SU-DHL-6 (cell line): Measurements from ENCODE around the gene ANKIB1.
A peak's percentile ranks its signal among the peaks of the same experiment; 100 is the strongest.

Source experiments
- H2AFZ ChIP-seq: fragments of 200-600 bp; sonication (generic); 2 replicates; pipeline ENCODE4 v1.6.1; 2014; ENCODE audit warnings: low read depth, mild to moderate bottlenecking, moderate library complexity, mixed read lengths, antibody characterized with exemption, low read length; ENCODE audit not compliant: severe bottlenecking
- H3F3A ChIP-seq: fragments of 200-600 bp; shearing (Covaris generic); 2 replicates; pipeline ENCODE4 v1.6.0; 2016; ENCODE audit warnings: antibody characterized with exemption, mild to moderate bottlenecking; ENCODE audit not compliant: insufficient read depth
- H3K27ac ChIP-seq: fragments of 200-600 bp; sonication (generic); 2 replicates; pipeline ENCODE4 v1.5.1; 2016; ENCODE audit warnings: low read depth, mild to moderate bottlenecking, low read length, moderate library complexity, mixed read lengths
- H3K27me3 ChIP-seq: fragments of 200-600 bp; sonication (generic), shearing (Covaris generic); 2 replicates; pipeline ENCODE4 v1.6.0; 2014; ENCODE audit warnings: mild to moderate bottlenecking, low read length
- H3K36me3 ChIP-seq: fragments of 200-600 bp; sonication (generic); 2 replicates; pipeline ENCODE4 v1.6.1; 2014; ENCODE audit warnings: mild to moderate bottlenecking, low read length, mixed read lengths
- H3K4me2 ChIP-seq: fragments of 300-600, 200-600 bp; shearing (Covaris generic), sonication (generic); 2 replicates; pipeline ENCODE4 v1.6.0; 2014; ENCODE audit warnings: low read length, low read depth, mild to moderate bottlenecking; ENCODE audit not compliant: poor library complexity, severe bottlenecking
- H3K4me3 ChIP-seq: fragments of 200-600 bp; sonication (generic); 2 replicates; pipeline ENCODE4 v1.5.1; 2014; ENCODE audit warnings: antibody characterized with exemption, low read length, mild to moderate bottlenecking, mixed read lengths; ENCODE audit not compliant: insufficient read depth, poor library complexity, severe bottlenecking
- H3K79me2 ChIP-seq: fragments of 200-600 bp; sonication (generic); 2 replicates; pipeline ENCODE4 v1.6.1; 2014; ENCODE audit warnings: mild to moderate bottlenecking, low read length, moderate library complexity; ENCODE audit not compliant: insufficient read depth
- H3K9ac ChIP-seq: fragments of 200-600 bp; sonication (generic); 2 replicates; pipeline ENCODE4 v1.7.0; 2014; ENCODE audit warnings: mild to moderate bottlenecking, low read length
- H3K9me2 ChIP-seq: fragments of 200-600 bp; sonication (generic); replicated peaks from 2 replicates; pipeline ENCODE4 v1.6.1; 2014; ENCODE audit warnings: low read length; ENCODE audit not compliant: insufficient read depth
- H3K9me3 ChIP-seq: fragments of 200-600 bp; sonication (generic); 2 replicates; pipeline ENCODE4 v1.6.1; 2014; ENCODE audit warnings: low read length, mixed read lengths; ENCODE audit not compliant: insufficient read depth
- H4K20me1 ChIP-seq: fragments of 200-600 bp; sonication (generic); 2 replicates; pipeline ENCODE4 v1.6.1; 2014; ENCODE audit warnings: low read depth, mild to moderate bottlenecking, antibody characterized with exemption, low read length, moderate library complexity, mixed read lengths
- EZH2phosphoT487 ChIP-seq: fragments of 200-600 bp; sonication (generic), shearing (Covaris generic); conservative IDR thresholded peaks from 2 replicates; pipeline ENCODE4 v1.6.1; 2018; ENCODE audit warnings: mild to moderate bottlenecking, antibody characterized with exemption, low read length, moderate library complexity, mixed read lengths
- TF ChIP-seq, protein P1 (sequence below): fragments of 200-600 bp; sonication (generic); IDR thresholded peaks from one replicate; pipeline ENCODE4 v1.5.1; 2017; ENCODE audit warnings: antibody characterized with exemption, mild to moderate bottlenecking, low read length, moderate library complexity; ENCODE audit not compliant: insufficient read depth, poor library complexity, severe bottlenecking

The ANKIB1 gene

DNA sequence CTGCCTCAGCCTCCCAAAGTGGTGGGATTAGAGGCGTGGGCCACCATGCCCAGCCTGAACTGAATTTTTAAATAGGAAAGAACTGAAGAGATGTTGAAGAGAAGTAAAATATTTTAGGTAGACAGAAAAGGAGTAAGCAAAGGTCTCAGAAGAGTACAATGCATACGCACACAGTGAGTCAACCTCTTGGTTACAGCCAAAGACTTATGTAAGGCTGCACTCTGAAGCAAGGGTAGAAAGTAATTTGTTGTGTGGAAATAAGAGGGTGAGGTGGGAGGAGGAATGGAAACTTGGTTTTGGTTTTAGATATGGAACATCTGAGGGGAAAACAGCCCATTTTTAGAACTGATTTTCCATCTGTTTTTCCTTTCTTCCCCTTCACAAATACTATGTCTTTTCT is 17.7 kb upstream of the ANKIB1 start:
- Histone ChIP-seq H3K27me3 (no peaks in the 10 kb centered on the region), H4K20me1 (no peaks in the 10 kb centered on the region), H3K9ac (no peak overlapping the region), H3K27ac (no peak overlapping the region), H3K4me2 (no peak overlapping the region), H3K9me2 (no peaks in the 10 kb centered on the region), H2AFZ (no peak overlapping the region), H3K9me3 (no peaks in the 10 kb centered on the region), H3K36me3 (peaks cover 54% of the 10 kb centered on the region), H3K4me3 (no peak overlapping the region), H3F3A (peaks cover 6% of the 10 kb centered on the region; the same call in 1 of the 2 replicates), H3K79me2 (no peaks in the 10 kb centered on the region)
- TF ChIP-seq EZH2phosphoT487, result no peak
- TF ChIP-seq, protein P1, sequence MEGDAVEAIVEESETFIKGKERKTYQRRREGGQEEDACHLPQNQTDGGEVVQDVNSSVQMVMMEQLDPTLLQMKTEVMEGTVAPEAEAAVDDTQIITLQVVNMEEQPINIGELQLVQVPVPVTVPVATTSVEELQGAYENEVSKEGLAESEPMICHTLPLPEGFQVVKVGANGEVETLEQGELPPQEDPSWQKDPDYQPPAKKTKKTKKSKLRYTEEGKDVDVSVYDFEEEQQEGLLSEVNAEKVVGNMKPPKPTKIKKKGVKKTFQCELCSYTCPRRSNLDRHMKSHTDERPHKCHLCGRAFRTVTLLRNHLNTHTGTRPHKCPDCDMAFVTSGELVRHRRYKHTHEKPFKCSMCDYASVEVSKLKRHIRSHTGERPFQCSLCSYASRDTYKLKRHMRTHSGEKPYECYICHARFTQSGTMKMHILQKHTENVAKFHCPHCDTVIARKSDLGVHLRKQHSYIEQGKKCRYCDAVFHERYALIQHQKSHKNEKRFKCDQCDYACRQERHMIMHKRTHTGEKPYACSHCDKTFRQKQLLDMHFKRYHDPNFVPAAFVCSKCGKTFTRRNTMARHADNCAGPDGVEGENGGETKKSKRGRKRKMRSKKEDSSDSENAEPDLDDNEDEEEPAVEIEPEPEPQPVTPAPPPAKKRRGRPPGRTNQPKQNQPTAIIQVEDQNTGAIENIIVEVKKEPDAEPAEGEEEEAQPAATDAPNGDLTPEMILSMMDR, result no peak

DNA sequence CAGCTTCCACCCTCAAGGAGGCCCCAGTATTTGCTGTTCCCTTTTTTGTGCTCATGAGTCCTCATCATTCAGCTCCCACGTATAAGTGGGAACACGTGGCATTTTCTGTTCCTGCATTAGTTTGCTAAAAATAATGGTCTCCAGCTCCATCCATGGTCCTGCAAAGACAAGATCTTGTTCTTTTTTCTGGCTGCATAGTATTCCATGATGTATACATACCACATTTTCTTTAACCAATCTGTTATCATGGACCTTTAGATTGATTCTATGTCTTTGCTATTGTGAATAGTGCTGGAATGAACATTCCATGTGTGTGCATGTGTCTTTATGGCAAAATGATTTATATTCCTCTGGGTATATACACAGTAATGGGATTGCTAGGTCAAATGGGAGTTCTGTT is 17.0 kb upstream of the ANKIB1 start:
- no peaks in the 10 kb centered on the region for H4K20me1 ChIP-seq
- TF ChIP-seq EZH2phosphoT487, result no peak
- TF ChIP-seq, protein P1, result no peak
- no peaks in the 10 kb centered on the region for H3K9me3 ChIP-seq
- no peaks in the 10 kb centered on the region for H3K9me2 ChIP-seq
- H3K4me3 ChIP-seq, result no peak overlapping the region
- H3K4me2 ChIP-seq, result no peak overlapping the region
- H3K79me2 ChIP-seq, result no peaks in the 10 kb centered on the region
- H3F3A ChIP-seq, result peaks cover 6% of the 10 kb centered on the region; the same call in 1 of the 2 replicates
- H3K9ac ChIP-seq, result no peak overlapping the region
- no peaks in the 10 kb centered on the region for H3K27me3 ChIP-seq
- no peak overlapping the region for H2AFZ ChIP-seq
- H3K27ac ChIP-seq, result no peak overlapping the region
- peaks cover 55% of the 10 kb centered on the region for H3K36me3 ChIP-seq

DNA sequence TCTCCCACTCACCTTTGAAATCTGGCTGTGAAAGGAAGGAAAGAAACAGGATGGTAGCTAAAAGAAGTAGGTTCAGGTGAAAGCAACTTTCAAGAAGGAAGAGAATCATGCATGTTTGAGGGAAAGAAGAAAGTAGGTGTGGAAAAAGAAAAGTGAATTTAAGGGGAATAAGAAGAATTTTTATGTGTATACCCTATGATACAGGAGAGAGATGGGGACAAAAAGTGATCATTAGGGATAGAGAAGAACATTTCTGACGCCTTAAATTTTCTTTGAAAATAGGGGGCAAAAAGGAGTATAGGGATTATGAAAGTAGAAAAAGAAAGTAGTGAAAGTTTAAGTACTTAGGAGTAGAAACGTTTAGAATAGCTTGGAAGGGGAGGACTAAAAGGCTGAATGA is 15.2 kb upstream of the ANKIB1 start:
- H3K9ac ChIP-seq, result no peak overlapping the region
- H3K79me2 ChIP-seq, result no peaks in the 10 kb centered on the region
- H3K9me3 ChIP-seq, result no peaks in the 10 kb centered on the region
- H3K27ac ChIP-seq, result no peak overlapping the region
- H3K27me3 ChIP-seq, result no peaks in the 10 kb centered on the region
- no peak overlapping the region for H3K4me3 ChIP-seq
- peaks cover 53% of the 10 kb centered on the region for H3K36me3 ChIP-seq
- TF ChIP-seq, protein P1, result no peak
- TF ChIP-seq EZH2phosphoT487, result no peak
- H3F3A ChIP-seq, result peaks cover 6% of the 10 kb centered on the region; the same call in 1 of the 2 replicates
- no peak overlapping the region for H2AFZ ChIP-seq
- H3K9me2 ChIP-seq, result no peaks in the 10 kb centered on the region
- H3K4me2 ChIP-seq, result no peak overlapping the region
- no peaks in the 10 kb centered on the region for H4K20me1 ChIP-seq

DNA sequence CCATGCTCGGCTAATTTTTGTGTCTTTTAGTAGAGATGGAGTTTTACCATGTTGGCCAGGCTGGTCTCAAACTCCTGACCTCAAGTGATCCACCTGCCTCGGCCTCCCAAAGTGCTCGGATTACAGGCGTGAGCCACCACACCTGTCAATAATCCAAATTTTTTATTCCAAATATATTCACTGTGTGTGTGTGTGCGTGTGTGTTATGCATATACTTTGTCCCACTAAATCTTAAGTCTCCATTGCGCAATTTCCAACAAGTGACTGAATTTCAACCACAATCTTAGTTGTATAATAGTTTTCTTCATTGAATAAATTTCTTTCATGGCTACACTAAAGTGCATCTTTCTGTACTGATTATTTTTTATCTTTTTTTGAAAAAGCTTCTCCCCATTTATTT is 2.8 kb upstream of the ANKIB1 start:
- Histone ChIP-seq H3K4me3 (no peak overlapping the region), H4K20me1 (no peaks in the 10 kb centered on the region), H3K9me2 (no peaks in the 10 kb centered on the region), H3K9ac (no peak overlapping the region), H3F3A (peaks cover 26% of the 10 kb centered on the region), H3K79me2 (peaks cover 49% of the 10 kb centered on the region), H3K9me3 (no peaks in the 10 kb centered on the region), H3K27me3 (no peaks in the 10 kb centered on the region), H3K4me2 (peak overlapping the region; percentile 91), H3K27ac (no peak overlapping the region), H2AFZ (no peak overlapping the region), H3K36me3 (peaks cover 47% of the 10 kb centered on the region)
- no peak for TF ChIP-seq EZH2phosphoT487
- TF ChIP-seq, protein P1, result no peak
